GM18951 (cell line): ENCODE measurements around the gene PCSK1N.

Experiments used
- POLR2A ChIP-seq: IDR thresholded peaks from 4 replicates; pipeline ENCODE4 v1.6.1; 2011; ENCODE audit warnings: mild to moderate bottlenecking; ENCODE audit not compliant: insufficient read length, insufficient read depth; ENCODE audit errors: extremely low read depth
- in situ Hi-C: fragments of 300-500 bp; cut with MboI; formaldehyde crosslinking; loops from one replicate; pipeline ENCODE4 v1.12.0; 2022; ENCODE audit warnings: low sequenced_read_pairs, mixed read lengths, inconsistent platforms; ENCODE audit not compliant: unreplicated experiment

PCSK1N gene

DNA sequence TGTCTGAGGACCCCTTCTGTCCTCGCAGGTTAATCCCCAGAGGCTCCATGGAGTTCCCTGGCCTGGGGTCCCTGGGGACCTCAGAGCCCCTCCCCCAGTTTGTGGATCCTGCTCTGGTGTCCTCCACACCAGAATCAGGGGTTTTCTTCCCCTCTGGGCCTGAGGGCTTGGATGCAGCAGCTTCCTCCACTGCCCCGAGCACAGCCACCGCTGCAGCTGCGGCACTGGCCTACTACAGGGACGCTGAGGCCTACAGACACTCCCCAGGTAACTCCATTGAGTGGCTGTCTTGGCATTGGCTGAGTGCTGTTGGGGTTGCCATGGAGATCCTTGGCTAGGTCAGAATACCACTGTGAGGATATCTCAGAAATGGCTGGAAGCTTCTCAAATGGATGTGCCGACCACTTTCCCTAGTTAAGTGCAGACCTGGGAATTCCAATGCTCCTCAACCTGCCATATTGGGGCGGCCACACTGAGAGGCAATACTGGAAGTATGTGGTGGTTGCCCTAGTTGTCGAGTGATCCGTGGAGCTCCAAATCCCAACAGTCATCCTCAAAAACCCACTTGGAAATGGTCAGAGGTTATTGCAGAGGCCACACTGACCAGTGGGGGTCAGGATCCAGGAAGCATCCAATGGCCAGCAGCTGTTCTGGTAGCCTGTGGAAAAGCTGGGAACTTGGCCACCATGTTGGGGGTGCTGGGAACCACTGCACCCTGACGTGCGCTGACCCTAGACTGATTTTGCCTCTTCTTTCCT lies 44.2 kb downstream of the PCSK1N start:
- no peak for TF ChIP-seq POLR2A
- in situ Hi-C loops: no loop called here

DNA sequence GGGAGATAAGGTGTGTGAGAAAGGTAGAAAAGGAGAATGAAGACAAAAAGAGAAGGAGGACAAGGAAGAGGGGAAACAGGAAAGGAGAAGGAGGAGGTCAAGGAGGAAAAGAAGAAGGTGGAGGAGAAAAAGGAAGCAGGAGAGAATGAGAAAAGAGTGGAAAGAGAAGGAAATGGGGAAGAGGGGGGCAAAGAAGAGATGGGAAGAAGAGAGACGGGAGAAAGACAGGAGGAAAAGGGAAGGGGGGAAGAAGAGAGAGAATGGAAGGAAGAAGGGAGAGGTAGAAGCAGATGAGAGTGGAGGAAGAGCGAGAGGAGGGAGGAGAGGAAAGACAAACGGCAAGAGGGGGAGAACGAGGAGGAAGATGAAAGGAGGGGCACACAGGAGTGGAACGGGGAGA lies 44.9 kb downstream of the PCSK1N start:
- in situ Hi-C loops: no loop called here
- no peak for TF ChIP-seq POLR2A

DNA sequence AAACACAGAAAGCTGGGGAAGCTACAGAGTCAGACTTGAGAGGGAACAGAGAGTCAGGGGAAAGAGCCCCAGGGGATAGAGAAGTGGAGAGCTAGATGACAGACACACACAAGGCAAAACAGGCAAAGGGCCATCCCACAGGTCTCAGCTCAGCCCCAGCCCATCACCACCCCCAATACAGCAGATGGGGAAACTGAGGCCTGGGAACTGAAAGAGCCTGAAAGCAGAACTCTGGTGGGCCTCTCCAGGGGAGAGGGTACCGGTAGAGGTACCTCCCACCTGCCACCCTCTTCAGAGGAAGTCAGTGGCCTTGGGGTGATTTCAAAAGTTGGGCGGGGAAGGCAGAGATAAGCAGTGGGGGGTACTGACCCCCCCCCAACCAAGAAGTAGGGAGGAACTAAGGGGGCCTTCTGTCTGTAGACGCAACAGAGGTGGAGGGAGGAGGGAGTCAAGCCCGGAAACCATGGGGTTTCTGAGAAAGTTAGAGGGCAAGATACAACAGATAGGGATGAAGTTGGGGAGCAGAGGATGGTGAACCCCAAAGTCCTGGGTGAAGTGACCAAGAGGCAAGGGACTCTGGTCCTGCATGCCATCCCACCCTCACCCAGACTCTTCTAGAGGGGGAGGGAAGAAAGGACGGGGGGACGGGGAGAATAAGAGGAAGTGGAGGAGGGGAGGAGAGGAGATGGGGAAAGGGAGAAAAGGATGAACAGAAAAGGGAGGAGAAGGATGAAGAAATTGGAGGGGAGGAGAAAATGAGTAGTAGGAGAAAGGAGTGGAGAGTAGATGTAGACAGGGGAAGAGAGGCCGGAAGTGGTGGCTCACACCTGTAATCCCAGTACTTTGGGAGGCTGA lies 45.8 kb downstream of the PCSK1N start:
- in situ Hi-C loops: no loop called here
- TF ChIP-seq POLR2A: no peak

DNA sequence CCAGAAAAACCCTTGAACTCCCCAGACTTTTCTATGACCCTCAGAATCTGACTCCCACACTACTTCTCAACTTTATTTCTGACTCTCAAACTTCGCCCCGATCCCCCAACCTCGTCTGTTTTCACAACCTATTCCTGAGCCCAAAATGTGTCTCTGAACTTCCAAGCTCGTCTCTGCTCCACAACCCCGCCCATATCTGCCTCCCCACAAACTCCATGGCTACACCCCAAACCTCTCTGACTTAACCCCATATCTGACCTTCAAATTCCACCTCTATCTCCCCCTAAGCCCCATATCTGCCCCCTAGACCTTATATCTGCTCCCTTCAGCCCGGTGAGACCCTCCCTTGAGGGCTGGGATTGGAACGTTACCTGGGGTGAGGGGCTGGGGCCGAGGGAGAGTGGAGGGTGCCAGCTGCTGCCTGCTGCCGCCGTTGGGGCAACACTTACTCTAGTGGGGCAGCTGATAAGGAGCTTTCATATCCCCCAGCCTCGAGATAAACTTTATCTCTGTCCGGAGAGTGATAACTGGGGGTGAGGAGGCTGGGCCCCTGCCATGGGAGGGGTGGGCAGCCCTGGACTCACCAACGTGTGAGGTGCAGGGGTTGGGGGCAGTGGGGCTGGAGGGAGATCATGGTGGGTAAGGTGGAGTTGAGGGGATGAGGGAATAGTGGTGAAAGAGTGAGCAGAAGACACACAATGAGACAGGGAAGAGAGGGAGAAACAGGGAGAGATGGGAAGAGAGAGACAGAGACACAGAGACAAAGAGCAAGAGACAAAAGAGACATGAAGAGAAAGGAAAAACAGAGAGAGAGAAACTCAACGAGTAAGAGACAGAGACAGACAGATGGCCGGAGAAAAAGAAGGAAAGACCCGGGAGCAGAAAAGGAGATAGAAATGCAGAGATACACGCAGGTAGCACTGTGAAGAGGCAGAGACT lies 47.6 kb downstream of the PCSK1N start:
- TF ChIP-seq POLR2A: no peak
- in situ Hi-C loops: no loop called here

DNA sequence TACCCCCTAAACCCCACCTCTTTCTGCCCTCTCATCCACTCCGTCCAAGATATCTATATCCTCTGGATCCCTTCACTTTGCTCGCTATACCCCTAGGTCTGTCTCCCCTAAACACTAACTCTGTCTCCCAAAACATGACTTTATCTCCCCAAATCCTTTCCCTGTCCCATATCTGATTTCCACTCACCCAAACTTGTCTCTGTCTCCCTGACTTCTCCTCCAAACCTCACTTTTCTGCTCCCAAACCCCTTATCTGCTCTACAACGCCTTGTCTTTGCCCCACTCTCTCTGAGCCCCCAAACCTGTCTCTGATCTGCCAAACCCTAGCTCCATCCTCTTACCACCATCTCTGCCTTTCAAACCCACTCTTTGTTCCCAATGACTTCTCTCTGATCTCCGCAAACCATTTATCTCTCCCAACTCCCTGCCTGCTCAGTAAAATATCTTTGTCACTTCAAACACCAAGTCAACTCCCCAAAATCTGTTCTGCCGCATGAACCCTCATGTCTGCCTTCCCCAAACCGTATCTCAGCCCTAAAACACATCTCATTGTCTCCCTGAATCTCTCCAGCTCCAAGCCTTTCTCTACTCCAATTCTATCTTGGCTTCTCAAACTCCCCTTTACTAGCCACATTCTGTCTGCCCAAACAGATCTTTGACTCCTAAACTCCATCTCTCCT lies 48.4 kb downstream of the PCSK1N start:
- in situ Hi-C loops: no loop called here
- no peak for TF ChIP-seq POLR2A

DNA sequence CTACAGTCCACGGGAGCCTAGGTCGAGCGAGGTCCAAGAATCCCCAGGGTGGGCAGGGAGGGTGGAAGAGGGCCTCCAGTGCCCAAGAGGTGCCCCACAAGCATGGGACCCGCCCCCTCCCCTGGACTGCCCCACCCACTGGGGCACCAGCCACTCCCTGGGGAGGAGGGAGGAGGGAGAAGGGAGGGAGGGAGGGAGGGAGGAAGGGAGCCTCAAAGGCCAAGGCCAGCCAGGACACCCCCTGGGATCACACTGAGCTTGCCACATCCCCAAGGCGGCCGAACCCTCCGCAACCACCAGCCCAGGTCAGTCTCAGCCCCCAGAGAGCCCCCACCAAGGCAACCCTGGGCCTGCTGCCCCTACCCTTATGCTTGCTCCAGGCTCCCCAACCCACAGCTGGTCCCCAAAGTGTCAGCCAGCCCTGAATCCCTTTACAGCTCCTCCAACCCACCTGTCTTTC lies 49.0 kb downstream of the PCSK1N start, which contains the start of gene GATA1:
Gene GATA1, plus strand, starts transcription at position 250 of the 460 bp plus-strand sequence. CDS start 4,520 bp downstream, outside the sequence.
- no peak for TF ChIP-seq POLR2A
- in situ Hi-C loops: no loop called here

DNA sequence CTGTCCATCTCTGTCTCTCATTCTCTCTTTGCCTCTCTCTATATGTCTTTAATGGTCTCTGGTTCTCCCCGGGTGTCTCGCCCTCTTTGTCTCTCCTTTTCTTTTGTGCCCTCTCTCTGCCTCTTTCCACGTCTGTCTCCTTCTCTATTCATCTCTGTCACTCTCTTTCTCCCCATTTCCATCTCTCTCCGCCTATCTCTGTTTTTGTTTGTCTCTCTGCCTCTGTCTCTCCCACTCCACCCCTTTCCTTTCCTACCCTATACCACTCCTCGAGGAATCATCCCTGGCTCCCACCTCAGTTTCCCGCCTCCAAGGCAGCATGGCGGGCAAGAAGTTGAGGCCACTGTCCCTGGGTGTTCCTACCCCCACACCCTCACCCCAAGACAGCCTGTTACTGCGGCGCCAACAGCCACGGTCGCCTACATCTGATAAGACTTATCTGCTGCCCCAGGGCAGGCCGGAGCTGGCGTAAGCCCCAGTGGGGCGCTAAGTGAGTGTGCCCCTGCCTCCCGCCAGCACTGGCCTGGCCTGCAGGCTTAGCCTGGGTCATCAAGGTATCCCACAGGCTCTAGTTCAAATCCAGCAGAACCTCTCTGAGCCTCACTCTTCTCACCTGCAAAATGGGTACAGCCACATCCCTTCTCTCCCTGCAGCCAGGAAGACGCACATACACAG lies 49.7 kb downstream of the PCSK1N start:
- in situ Hi-C loops: no loop called here
- TF ChIP-seq POLR2A: no peak

DNA sequence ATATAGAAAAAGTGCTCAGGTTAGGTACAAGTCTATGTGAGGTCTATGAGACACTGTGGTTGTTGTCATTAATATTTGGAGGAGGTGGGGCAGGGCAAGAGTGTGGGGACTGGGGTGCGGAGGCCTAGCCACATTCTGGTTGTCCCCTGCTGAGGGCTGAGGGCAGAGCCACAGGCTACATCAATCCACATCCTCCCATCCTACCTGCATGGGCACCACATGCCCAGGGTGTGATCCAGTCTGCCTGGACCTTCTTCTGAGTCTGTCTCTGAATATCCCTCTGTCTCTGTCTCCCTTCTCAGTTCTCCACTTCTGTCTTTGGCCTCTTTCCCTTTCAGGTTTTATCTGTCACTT lies 50.2 kb downstream of the PCSK1N start:
- in situ Hi-C loops: no loop called here
- no peak for TF ChIP-seq POLR2A

DNA sequence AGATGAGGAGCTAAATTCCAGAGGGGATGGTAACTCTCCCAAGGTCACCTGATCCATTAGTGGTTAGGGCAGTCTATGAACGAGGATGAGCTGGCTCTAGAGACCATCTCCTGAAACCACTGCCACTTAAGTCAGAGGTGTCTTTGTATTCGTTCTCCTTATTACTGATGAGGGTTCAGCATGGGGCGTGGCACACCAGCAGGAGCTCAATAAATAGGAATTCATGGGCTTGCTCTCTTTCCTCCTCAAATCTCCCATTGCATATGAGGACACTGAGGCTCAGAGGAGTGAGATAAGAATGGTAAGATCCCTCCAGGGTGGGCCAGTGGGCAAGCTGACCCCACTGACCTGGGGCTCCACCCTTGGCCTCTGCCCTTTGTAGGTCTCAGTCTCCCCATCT lies 50.7 kb downstream of the PCSK1N start:
- in situ Hi-C loops: no loop called here
- no peak for TF ChIP-seq POLR2A

DNA sequence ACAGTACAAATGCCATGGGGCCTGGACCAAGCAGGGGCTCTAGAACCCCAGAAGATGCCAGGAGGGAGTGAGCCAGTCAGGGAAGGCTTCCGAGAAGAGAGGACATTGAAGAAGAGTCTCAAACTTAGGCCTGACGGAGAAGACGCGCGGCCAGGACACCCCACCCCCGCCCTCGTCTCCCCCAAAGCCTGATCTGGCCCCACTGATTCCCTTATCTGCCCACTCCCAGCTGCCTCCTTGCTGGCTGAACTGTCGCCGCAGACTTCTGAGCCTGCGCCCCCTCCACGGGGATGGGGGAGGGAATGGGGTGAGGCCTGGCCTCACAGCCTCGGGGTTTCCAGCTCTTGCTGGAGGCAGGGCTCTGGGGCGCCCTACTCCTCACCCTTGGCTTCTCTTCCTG lies 52.6 kb downstream of the PCSK1N start:
- no peak for TF ChIP-seq POLR2A

DNA sequence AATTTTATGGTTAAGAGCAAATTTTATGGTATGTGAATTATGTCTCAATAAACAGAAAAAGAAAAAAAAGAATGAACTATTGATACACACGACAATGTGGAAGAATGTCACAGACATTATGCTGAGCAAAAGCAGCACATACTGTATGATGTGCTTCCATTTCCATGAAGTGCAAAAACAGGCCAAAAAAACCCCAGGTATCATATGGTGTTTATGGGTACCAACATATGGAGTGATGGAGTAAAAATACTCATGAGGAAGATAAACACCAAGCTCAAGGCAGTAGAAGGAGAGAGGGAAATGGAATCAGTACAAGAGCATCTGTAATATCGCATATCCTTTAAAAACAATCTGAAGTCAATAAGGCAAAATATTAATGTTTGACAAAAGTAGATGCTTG lies 53.2 kb downstream of the PCSK1N start:
- no peak for TF ChIP-seq POLR2A
- in situ Hi-C loops: no loop called here

More for the DNA sequence above, 52.6 kb downstream of the PCSK1N start:
- in situ Hi-C loops: no loop called here

DNA sequence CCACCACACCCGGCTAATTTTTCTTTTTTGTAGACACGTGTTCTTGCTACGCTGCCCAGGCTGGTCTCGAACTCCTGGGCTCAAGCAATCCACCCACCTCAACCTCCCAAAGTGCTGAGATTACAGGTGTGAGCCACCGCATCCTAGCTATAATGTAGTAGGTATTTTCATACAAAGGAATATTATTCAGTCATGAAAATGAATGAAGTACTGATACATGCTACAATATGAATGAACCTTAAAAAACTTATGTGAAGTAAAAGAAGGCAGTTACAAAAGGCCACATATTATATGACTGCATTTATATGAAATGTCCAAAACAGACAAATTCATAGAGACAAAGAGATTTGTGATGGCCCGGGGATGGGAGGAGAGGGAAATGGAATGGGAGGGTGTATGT lies 53.7 kb downstream of the PCSK1N start:
- no peak for TF ChIP-seq POLR2A
- in situ Hi-C loops: no loop called here
